IPS-15b (cell line): ENCODE data around the gene DMD.

Source experiments
- H3K27me3 ChIP-seq: one replicate; pipeline ENCODE4 v1.6.1; 2013; ENCODE audit warnings: low read length; ENCODE audit not compliant: control insufficient read depth, insufficient read depth
- H3K36me3 ChIP-seq: one replicate; pipeline ENCODE4 v1.6.1; 2013; ENCODE audit warnings: low read length; ENCODE audit not compliant: control insufficient read depth, insufficient read depth
- H3K4me1 ChIP-seq: one replicate; pipeline ENCODE4 v1.6.1; 2013; ENCODE audit warnings: mild to moderate bottlenecking, low read length; ENCODE audit not compliant: control insufficient read depth, insufficient read depth
- H3K4me3 ChIP-seq: one replicate; pipeline ENCODE4 v1.5.1; 2013; ENCODE audit warnings: low read depth, low read length
- H3K9ac ChIP-seq: one replicate; pipeline ENCODE4 v1.6.1; 2013; ENCODE audit warnings: low read depth, mild to moderate bottlenecking, low read length
- H3K9me3 ChIP-seq: one replicate; pipeline ENCODE4 v1.6.1; 2013; ENCODE audit warnings: mild to moderate bottlenecking, low read length; ENCODE audit not compliant: control insufficient read depth, insufficient read depth

Gene DMD

GRCh38 chrX:31178769-31179125 lies 2032.6 kb downstream of the DMD start:
- Histone ChIP-seq H3K9ac (no peak overlapping the region), H3K36me3 (no peaks in the 10 kb centered on the region), H3K27me3 (no peaks in the 10 kb centered on the region), H3K4me3 (no peak overlapping the region), H3K9me3 (no peaks in the 10 kb centered on the region), H3K4me1 (no peaks in the 10 kb centered on the region)

GRCh38 chrX:31178064-31178768 lies 2033.1 kb downstream of the DMD start:
- no peaks in the 10 kb centered on the region for H3K4me1 ChIP-seq
- H3K27me3 ChIP-seq, result no peaks in the 10 kb centered on the region
- H3K4me3 ChIP-seq, result no peak overlapping the region
- H3K9me3 ChIP-seq, result no peaks in the 10 kb centered on the region
- no peak overlapping the region for H3K9ac ChIP-seq
- H3K36me3 ChIP-seq, result no peaks in the 10 kb centered on the region

DNA sequence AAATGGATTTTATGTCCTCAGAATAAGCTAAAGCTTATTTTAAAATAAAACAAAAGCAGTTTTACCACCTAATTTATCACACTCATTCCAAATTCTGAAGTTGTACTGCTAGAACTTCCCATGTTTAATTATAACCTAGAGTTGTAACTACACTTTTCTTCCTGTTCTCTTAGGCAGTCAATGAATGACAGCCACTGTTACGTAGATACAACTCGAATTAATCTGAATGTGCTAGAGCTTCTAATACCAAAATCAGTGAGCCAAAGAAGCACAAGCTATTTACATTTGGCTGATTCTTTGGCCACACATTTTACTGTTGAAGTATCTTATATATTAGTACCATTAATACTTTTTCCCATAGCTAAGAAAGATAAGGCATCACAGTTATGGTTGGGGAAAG lies 2040.6 kb downstream of the DMD start:
- Histone ChIP-seq H3K27me3 (no peaks in the 10 kb centered on the region), H3K36me3 (no peaks in the 10 kb centered on the region)

GRCh38 chrX:31168551-31168950 lies 2042.8 kb downstream of the DMD start:
- no peaks in the 10 kb centered on the region for H3K9me3 ChIP-seq
- no peak overlapping the region for H3K9ac ChIP-seq
- no peaks in the 10 kb centered on the region for H3K27me3 ChIP-seq
- no peaks in the 10 kb centered on the region for H3K36me3 ChIP-seq
- no peaks in the 10 kb centered on the region for H3K4me1 ChIP-seq
- no peak overlapping the region for H3K4me3 ChIP-seq

More for the DNA sequence above, 2040.6 kb downstream of the DMD start:
- Histone ChIP-seq H3K4me3 (no peak overlapping the region), H3K9ac (no peak overlapping the region), H3K9me3 (no peaks in the 10 kb centered on the region), H3K4me1 (no peaks in the 10 kb centered on the region)

DNA sequence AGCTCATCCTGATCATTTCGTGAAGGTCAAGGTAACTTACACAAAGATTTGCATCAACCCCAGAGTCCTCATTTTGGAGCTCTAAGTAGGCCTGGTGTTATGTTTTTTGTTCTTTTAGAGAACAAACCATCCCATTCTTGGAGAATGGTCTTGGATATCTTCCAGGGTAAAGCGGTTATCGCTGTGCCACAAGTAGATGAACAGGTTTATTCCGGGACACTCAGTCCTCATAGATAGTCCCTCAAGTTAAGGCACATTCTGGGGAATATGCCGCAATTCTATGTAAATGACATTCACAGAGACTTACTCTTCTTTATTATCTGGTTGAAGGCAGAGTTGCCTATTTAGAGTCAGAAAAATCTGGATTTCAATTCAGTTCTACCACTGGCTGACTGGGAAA lies 2044.5 kb downstream of the DMD start:
- no peaks in the 10 kb centered on the region for H3K27me3 ChIP-seq
- no peaks in the 10 kb centered on the region for H3K9me3 ChIP-seq
- H3K4me1 ChIP-seq, result no peaks in the 10 kb centered on the region
- no peak overlapping the region for H3K4me3 ChIP-seq
- H3K9ac ChIP-seq, result no peak overlapping the region
- no peaks in the 10 kb centered on the region for H3K36me3 ChIP-seq

GRCh38 chrX:31166416-31166815 lies 2044.9 kb downstream of the DMD start:
- H3K9me3 ChIP-seq, result no peaks in the 10 kb centered on the region
- no peaks in the 10 kb centered on the region for H3K4me1 ChIP-seq
- no peaks in the 10 kb centered on the region for H3K36me3 ChIP-seq
- no peak overlapping the region for H3K9ac ChIP-seq
- H3K27me3 ChIP-seq, result no peaks in the 10 kb centered on the region
- no peak overlapping the region for H3K4me3 ChIP-seq

- H3K4me3 ChIP-seq, result no peak overlapping the region
- H3K9ac ChIP-seq, result no peak overlapping the region
- no peaks in the 10 kb centered on the region for H3K27me3 ChIP-seq
- H3K36me3 ChIP-seq, result no peaks in the 10 kb centered on the region
- no peaks in the 10 kb centered on the region for H3K4me1 ChIP-seq
- no peaks in the 10 kb centered on the region for H3K9me3 ChIP-seq
Measured at GRCh38 chrX:31165241-31166035, 2045.9 kb downstream of the DMD start.

- Histone ChIP-seq H3K4me3 (no peak overlapping the region), H3K27me3 (no peaks in the 10 kb centered on the region), H3K36me3 (no peaks in the 10 kb centered on the region), H3K9ac (no peak overlapping the region), H3K4me1 (no peaks in the 10 kb centered on the region), H3K9me3 (no peaks in the 10 kb centered on the region)
Measured at GRCh38 chrX:31154946-31155345, 2056.4 kb downstream of the DMD start.

DNA sequence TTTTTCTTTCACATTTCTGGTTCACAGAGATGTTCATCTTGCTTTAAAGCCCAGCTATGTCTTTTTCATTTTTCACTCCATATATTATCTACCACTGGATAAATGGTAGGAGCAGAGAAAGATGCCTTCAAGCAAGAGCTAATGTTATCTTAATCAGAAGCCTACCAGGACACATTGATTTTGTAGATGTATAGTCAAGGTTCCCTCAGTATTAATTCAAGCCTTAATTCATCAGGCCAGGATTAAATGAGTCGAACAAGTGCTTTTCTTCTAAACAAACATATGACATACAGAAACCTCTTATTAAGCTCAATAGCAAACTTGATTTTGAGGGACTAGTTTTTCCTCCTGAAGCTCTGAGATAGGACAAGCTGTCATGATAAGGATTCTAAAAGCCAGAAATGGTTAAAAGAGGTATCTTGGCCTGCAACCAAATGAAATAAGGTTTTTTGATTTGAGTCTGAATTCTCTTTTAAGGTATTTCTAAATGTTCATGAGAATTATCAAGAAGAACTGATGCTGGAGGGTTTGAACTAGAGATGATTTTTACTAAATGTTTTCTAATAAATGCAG lies 2057.8 kb downstream of the DMD start:
- H3K4me3 ChIP-seq, result no peak overlapping the region
- H3K9me3 ChIP-seq, result no peaks in the 10 kb centered on the region
- no peak overlapping the region for H3K9ac ChIP-seq
- H3K27me3 ChIP-seq, result no peaks in the 10 kb centered on the region
- H3K36me3 ChIP-seq, result no peaks in the 10 kb centered on the region
- no peaks in the 10 kb centered on the region for H3K4me1 ChIP-seq

- Histone ChIP-seq H3K9ac (no peak overlapping the region), H3K9me3 (no peaks in the 10 kb centered on the region), H3K4me1 (no peaks in the 10 kb centered on the region), H3K27me3 (no peaks in the 10 kb centered on the region), H3K36me3 (no peaks in the 10 kb centered on the region), H3K4me3 (no peak overlapping the region)
Measured at GRCh38 chrX:31147175-31147574, 2064.2 kb downstream of the DMD start.

DNA sequence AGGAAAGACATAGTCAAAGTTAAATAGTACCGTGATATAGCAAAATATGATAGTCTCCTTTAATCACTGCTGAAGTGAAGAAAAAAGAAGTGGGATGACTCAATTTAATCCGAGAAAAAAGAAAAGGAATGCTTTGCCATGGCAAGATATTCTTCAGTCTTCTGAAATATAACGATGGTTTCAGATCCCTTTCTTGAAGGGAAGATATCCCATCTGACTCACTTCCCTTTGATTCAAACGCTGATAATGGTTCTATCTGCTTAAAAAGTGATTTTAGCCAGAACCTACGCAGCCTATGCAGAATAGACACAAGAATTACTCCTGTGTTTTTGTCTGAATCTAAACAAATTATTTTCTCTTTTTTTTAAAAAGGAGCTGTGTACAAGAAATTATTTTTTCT lies 2071.4 kb downstream of the DMD start:
- Histone ChIP-seq H3K4me1 (no peaks in the 10 kb centered on the region), H3K4me3 (no peak overlapping the region), H3K9ac (no peak overlapping the region), H3K36me3 (no peaks in the 10 kb centered on the region), H3K9me3 (no peaks in the 10 kb centered on the region), H3K27me3 (no peaks in the 10 kb centered on the region)

GRCh38 chrX:31138124-31138523 lies 2073.2 kb downstream of the DMD start:
- no peaks in the 10 kb centered on the region for H3K4me1 ChIP-seq
- H3K9me3 ChIP-seq, result no peaks in the 10 kb centered on the region
- H3K27me3 ChIP-seq, result no peaks in the 10 kb centered on the region
- no peak overlapping the region for H3K9ac ChIP-seq
- no peak overlapping the region for H3K4me3 ChIP-seq
- H3K36me3 ChIP-seq, result no peaks in the 10 kb centered on the region
